GM23248 (cell line): Measurements from ENCODE around the gene OR52B2. TPM values are rescaled to one million over a fixed set of nuclear protein-coding genes. Genes with fewer than 3 reads are reported as not detected.

Source experiments
- DNase-seq: peaks from one replicate; pipeline ENCODE4 v3.0.0-alpha.2; 2015
- H2AFZ ChIP-seq: fragments of 200-600 bp; sonication (generic); 2 replicates; pipeline ENCODE4 v1.6.1; 2016; ENCODE audit warnings: antibody characterized with exemption
- H3F3A ChIP-seq: fragments of 200-600 bp; sonication (generic); 2 replicates; pipeline ENCODE4 v1.6.1; 2016; ENCODE audit warnings: mild to moderate bottlenecking, antibody characterized with exemption, mixed run types; ENCODE audit not compliant: insufficient read depth
- H3K27ac ChIP-seq: fragments of 200-600 bp; sonication (generic); 2 replicates; pipeline ENCODE4 v1.5.1; 2016; ENCODE audit warnings: mild to moderate bottlenecking
- H3K27me3 ChIP-seq: fragments of 200-600 bp; sonication (generic); replicated peaks from 2 replicates; pipeline ENCODE4 v1.6.1; 2016; ENCODE audit warnings: mild to moderate bottlenecking; ENCODE audit not compliant: insufficient read depth
- H3K36me3 ChIP-seq: fragments of 200-600 bp; sonication (generic); 2 replicates; pipeline ENCODE4 v1.6.1; 2016; ENCODE audit warnings: low read depth, mild to moderate bottlenecking
- H3K4me1 ChIP-seq: fragments of 200-600 bp; sonication (generic); 2 replicates; pipeline ENCODE4 v1.6.1; 2016; ENCODE audit warnings: mild to moderate bottlenecking; ENCODE audit not compliant: insufficient read depth
- H3K4me2 ChIP-seq: fragments of 200-600 bp; sonication (generic); one replicate; pipeline ENCODE4 v1.6.1; 2016; ENCODE audit warnings: mild to moderate bottlenecking; ENCODE audit not compliant: unreplicated experiment
- H3K4me3 ChIP-seq: fragments of 200-600 bp; sonication (generic); 2 replicates; pipeline ENCODE4 v1.5.1; 2016; ENCODE audit warnings: mild to moderate bottlenecking
- H3K79me2 ChIP-seq: fragments of 200-600 bp; sonication (generic); 2 replicates; pipeline ENCODE4 v1.6.1; 2016; ENCODE audit warnings: mild to moderate bottlenecking; ENCODE audit not compliant: insufficient read depth
- H3K9ac ChIP-seq: fragments of 200-600 bp; sonication (generic); 2 replicates; pipeline ENCODE4 v1.6.1; 2016; ENCODE audit warnings: mild to moderate bottlenecking
- H3K9me2 ChIP-seq: fragments of 200-600 bp; sonication (generic); 2 replicates; pipeline ENCODE4 v1.6.1; 2016; ENCODE audit warnings: mixed run types, mild to moderate bottlenecking, moderate library complexity; ENCODE audit not compliant: insufficient read depth
- H3K9me3 ChIP-seq: fragments of 200-600 bp; sonication (generic); one replicate; pipeline ENCODE4 v1.6.1; 2017; ENCODE audit warnings: low read depth
- H4K20me1 ChIP-seq: fragments of 200-600 bp; sonication (generic); 2 replicates; pipeline ENCODE4 v1.6.0; 2016; ENCODE audit not compliant: insufficient read depth
- EZH2 ChIP-seq: fragments of 200-600 bp; sonication (generic); IDR thresholded peaks from 2 replicates; pipeline ENCODE4 v1.6.1; 2018; ENCODE audit warnings: antibody characterized with exemption, mild to moderate bottlenecking; ENCODE audit not compliant: insufficient read depth, poor library complexity, severe bottlenecking
- EZH2phosphoT487 ChIP-seq: fragments of 200-600 bp; sonication (generic); IDR thresholded peaks from 2 replicates; pipeline ENCODE4 v1.6.1; 2018; ENCODE audit warnings: antibody characterized with exemption, moderate library complexity, mild to moderate bottlenecking, low read depth; ENCODE audit not compliant: insufficient read depth
- WGBS, 2 experiments: methylation state at CpG; one replicate each; pipeline ENCODE4 v1.1.6; 2015 to 2017; ENCODE audit warnings: low lambda C conversion rate in 2 of 2, low coverage in 1 of 2; ENCODE audit errors: missing lambda C conversion rate in 2 of 2; 5-methylcytosine and 5-hydroxymethylcytosine counted together
- in situ Hi-C: fragments of 300-500 bp; cut with MboI; formaldehyde crosslinking; loops from 2 replicates; pipeline ENCODE4 v1.15.0; 2020
- polyA plus RNA-seq: library from polyadenylated mRNA; unstranded; fragments of >200 nt; fragmentation: Nextera tagmentation; extraction: Ambion mirVana; gene quantifications from 2 replicates; pipeline ENCODE4 v1.2.1, GENCODE V29; 2016
- total RNA-seq: library from RNA; depleted of rRNA; stranded (reverse); fragments of >200 nt; shearing (Covaris generic); gene quantifications from 2 replicates; pipeline ENCODE4 v1.2.3, GENCODE V29; 2014

The OR52B2 gene
- total and polyA plus RNA-seq, 2 experiments from 2014 or later = not detected

- H3K4me2 ChIP-seq = no peak overlapping the region
- in situ Hi-C loops = no loop called here
- no peaks in the 10 kb centered on the region for H4K20me1 ChIP-seq
- no peak overlapping the region for H2AFZ ChIP-seq
- 33 to 40% methylated on average over 1 of the region's 1 CpG for WGBS, 2 experiments
- no peak for TF ChIP-seq EZH2phosphoT487
- TF ChIP-seq EZH2 = no peak
- H3K4me3 ChIP-seq = no peak overlapping the region
- H3K9ac ChIP-seq = no peak overlapping the region
- no peaks in the 10 kb centered on the region for H3K36me3 ChIP-seq
- H3K9me2 ChIP-seq = no peaks in the 10 kb centered on the region
- no peaks in the 10 kb centered on the region for H3K4me1 ChIP-seq
- H3K9me3 ChIP-seq = no peaks in the 10 kb centered on the region
- DNase-seq = no peak
- H3K27ac ChIP-seq = no peak overlapping the region
- H3F3A ChIP-seq = no peaks in the 10 kb centered on the region
- no peaks in the 10 kb centered on the region for H3K79me2 ChIP-seq
- H3K27me3 ChIP-seq = no peaks in the 10 kb centered on the region
Observed at GRCh38 chr11:6194065-6194581, 24.0 kb upstream of the OR52B2 start.

GRCh38 chr11:6191742-6192141, 21.6 kb upstream of the OR52B2 start:
- in situ Hi-C loops = no loop called here
- Histone ChIP-seq H3K4me3 (no peak overlapping the region), H3K4me1 (no peaks in the 10 kb centered on the region), H4K20me1 (no peaks in the 10 kb centered on the region), H3F3A (no peaks in the 10 kb centered on the region), H3K4me2 (no peak overlapping the region), H3K9me3 (no peaks in the 10 kb centered on the region), H3K27me3 (no peaks in the 10 kb centered on the region), H3K9ac (no peak overlapping the region), H2AFZ (no peak overlapping the region), H3K79me2 (no peaks in the 10 kb centered on the region), H3K27ac (no peak overlapping the region), H3K36me3 (no peaks in the 10 kb centered on the region), H3K9me2 (no peaks in the 10 kb centered on the region)
- DNase-seq = no peak
- TF ChIP-seq EZH2 = no peak
- no peak for TF ChIP-seq EZH2phosphoT487

- H3K27me3 ChIP-seq = no peaks in the 10 kb centered on the region
- no peaks in the 10 kb centered on the region for H3K9me2 ChIP-seq
- H3K4me2 ChIP-seq = no peak overlapping the region
- H3K4me1 ChIP-seq = no peaks in the 10 kb centered on the region
- H3K9me3 ChIP-seq = no peaks in the 10 kb centered on the region
- H3K36me3 ChIP-seq = no peaks in the 10 kb centered on the region
- H3F3A ChIP-seq = no peaks in the 10 kb centered on the region
- in situ Hi-C loops = no loop called here
- H3K79me2 ChIP-seq = no peaks in the 10 kb centered on the region
- H3K27ac ChIP-seq = no peak overlapping the region
- no peak for TF ChIP-seq EZH2phosphoT487
- TF ChIP-seq EZH2 = no peak
- 22 to 36% methylated on average over 2 of the region's 2 CpGs for WGBS, 2 experiments
- H3K9ac ChIP-seq = no peak overlapping the region
- H3K4me3 ChIP-seq = no peak overlapping the region
- no peaks in the 10 kb centered on the region for H4K20me1 ChIP-seq
- no peak for DNase-seq
- H2AFZ ChIP-seq = no peak overlapping the region
Observed at GRCh38 chr11:6175440-6175839, 5.3 kb upstream of the OR52B2 start.

GRCh38 chr11:6156628-6157359, 13.3 kb downstream of the OR52B2 start:
- Histone ChIP-seq H3K27ac (no peak overlapping the region), H3K27me3 (no peaks in the 10 kb centered on the region), H4K20me1 (no peaks in the 10 kb centered on the region), H3K9ac (no peak overlapping the region), H3K9me3 (no peaks in the 10 kb centered on the region), H3K4me2 (no peak overlapping the region), H3K9me2 (no peaks in the 10 kb centered on the region), H3K4me3 (no peak overlapping the region), H3K4me1 (no peaks in the 10 kb centered on the region), H3K79me2 (no peaks in the 10 kb centered on the region), H3F3A (no peaks in the 10 kb centered on the region), H3K36me3 (no peaks in the 10 kb centered on the region), H2AFZ (no peak overlapping the region)
- in situ Hi-C loops = no loop called here
- WGBS, 2 experiments = 55 to 57% methylated on average over 7 of the region's 7 CpGs
- peak; percentile 12 for DNase-seq
- TF ChIP-seq EZH2phosphoT487 (no peak), EZH2 (no peak)
